Measurements from ENCODE around the gene SLC22A6.
"Not testable (repeated sequence)": the region's sequence is repeated elsewhere in the genome, so short reads cannot be mapped to it uniquely, and the experiment has no call there.

DNA sequence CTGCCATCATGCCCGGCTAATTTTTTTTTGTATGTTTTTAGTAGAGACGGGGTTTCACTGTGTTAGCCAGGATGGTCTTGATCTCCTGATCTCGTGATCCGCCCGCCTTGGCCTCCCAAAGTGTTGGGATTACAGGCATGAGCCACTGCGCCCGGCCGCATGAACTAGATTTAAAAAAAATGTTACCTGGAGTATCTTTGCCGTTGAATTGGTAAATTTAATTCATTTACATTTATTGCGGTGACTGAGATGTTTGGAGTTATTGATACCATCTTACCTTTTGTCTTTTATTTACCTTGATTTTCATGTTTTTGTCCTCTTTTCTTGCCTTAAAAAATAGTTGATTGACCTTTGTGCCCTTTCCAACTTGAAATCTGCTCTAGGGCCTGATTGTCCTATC lies 39.2 kb downstream of the SLC22A6 start:
- TF ChIP-seq, protein P1, sequence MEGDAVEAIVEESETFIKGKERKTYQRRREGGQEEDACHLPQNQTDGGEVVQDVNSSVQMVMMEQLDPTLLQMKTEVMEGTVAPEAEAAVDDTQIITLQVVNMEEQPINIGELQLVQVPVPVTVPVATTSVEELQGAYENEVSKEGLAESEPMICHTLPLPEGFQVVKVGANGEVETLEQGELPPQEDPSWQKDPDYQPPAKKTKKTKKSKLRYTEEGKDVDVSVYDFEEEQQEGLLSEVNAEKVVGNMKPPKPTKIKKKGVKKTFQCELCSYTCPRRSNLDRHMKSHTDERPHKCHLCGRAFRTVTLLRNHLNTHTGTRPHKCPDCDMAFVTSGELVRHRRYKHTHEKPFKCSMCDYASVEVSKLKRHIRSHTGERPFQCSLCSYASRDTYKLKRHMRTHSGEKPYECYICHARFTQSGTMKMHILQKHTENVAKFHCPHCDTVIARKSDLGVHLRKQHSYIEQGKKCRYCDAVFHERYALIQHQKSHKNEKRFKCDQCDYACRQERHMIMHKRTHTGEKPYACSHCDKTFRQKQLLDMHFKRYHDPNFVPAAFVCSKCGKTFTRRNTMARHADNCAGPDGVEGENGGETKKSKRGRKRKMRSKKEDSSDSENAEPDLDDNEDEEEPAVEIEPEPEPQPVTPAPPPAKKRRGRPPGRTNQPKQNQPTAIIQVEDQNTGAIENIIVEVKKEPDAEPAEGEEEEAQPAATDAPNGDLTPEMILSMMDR (IDR thresholded peaks at IDR 0.05; ENCODE audit: low read length): not testable (repeated sequence)
- TF ChIP-seq EZH2 (IDR thresholded peaks at IDR 0.05; ENCODE audit: borderline replicate concordance, low read length): not testable (repeated sequence)

Data from OCI-LY1 (cell line).